Type B pancreatic cell (in vitro differentiated cells): Measurements from ENCODE around the gene USP34. TPM values are rescaled to one million over a fixed set of nuclear protein-coding genes. Genes with fewer than 3 reads are reported as not detected.

Experiments used
- DNase-seq: peaks from one replicate; pipeline ENCODE4 v3.0.0; 2021; ENCODE audit warnings: mixed read lengths; ENCODE audit not compliant: unreplicated experiment; ENCODE audit errors: extremely low spot score
- H3K27ac Mint-ChIP-seq: 2 replicates; pipeline ENCODE4 v1.8.0; 2021; ENCODE audit warnings: mild to moderate bottlenecking, mixed read lengths
- H3K27me3 Mint-ChIP-seq: 2 replicates; pipeline ENCODE4 v1.8.0; 2021; ENCODE audit warnings: mixed read lengths
- H3K36me3 Mint-ChIP-seq: 2 replicates; pipeline ENCODE4 v1.8.0; 2021; ENCODE audit warnings: mixed read lengths
- H3K4me1 Mint-ChIP-seq: one replicate; pipeline ENCODE4 v1.8.0; 2021; ENCODE audit warnings: mixed read lengths; ENCODE audit not compliant: unreplicated experiment
- H3K4me3 Mint-ChIP-seq: 2 replicates; pipeline ENCODE4 v1.8.0; 2021; ENCODE audit warnings: mild to moderate bottlenecking, mixed read lengths
- H3K9me3 Mint-ChIP-seq: 2 replicates; pipeline ENCODE4 v1.8.0; 2021; ENCODE audit warnings: mixed read lengths
- CTCF ChIP-seq: fragments of 200-600 bp; sonication (generic); conservative IDR thresholded peaks from 2 replicates; pipeline ENCODE4 v1.5.0; 2021; ENCODE audit warnings: antibody characterized with exemption, mild to moderate bottlenecking
- total RNA-seq: library from RNA; stranded (reverse); gene quantifications from 2 replicates; pipeline ENCODE4 v1.2.1, GENCODE V29; 2021; ENCODE audit warnings: low replicate concordance

USP34 gene
- total RNA-seq, 1 donor from 2014 or later: 94.7 TPM

- Mint-ChIP-seq H3K4me3 (no peak overlapping the region), H3K27me3 (no peaks in the 10 kb centered on the region), H3K9me3 (no peaks in the 10 kb centered on the region), H3K27ac (no peak overlapping the region), H3K4me1 (no peaks in the 10 kb centered on the region), H3K36me3 (peaks cover 39% of the 10 kb centered on the region)
- DNase-seq: no peak
- TF ChIP-seq CTCF: no peak
Observed at GRCh38 chr2:61221819-61222218, 249.1 kb downstream of the USP34 start.

GRCh38 chr2:61220768-61221167 lies 250.1 kb downstream of the USP34 start:
- H3K27ac Mint-ChIP-seq: no peak overlapping the region
- no peaks in the 10 kb centered on the region for H3K9me3 Mint-ChIP-seq
- H3K4me3 Mint-ChIP-seq: no peak overlapping the region

GRCh38 chr2:61218817-61219170 lies 252.1 kb downstream of the USP34 start:
- Mint-ChIP-seq H3K4me3 (no peak overlapping the region), H3K9me3 (no peaks in the 10 kb centered on the region), H3K27me3 (no peaks in the 10 kb centered on the region), H3K27ac (peak overlapping the region; percentile 96), H3K36me3 (peaks cover 30% of the 10 kb centered on the region), H3K4me1 (no peaks in the 10 kb centered on the region)
- TF ChIP-seq CTCF: no peak
- no peak for DNase-seq

More at GRCh38 chr2:61220768-61221167, 250.1 kb downstream of the USP34 start:
- TF ChIP-seq CTCF: no peak
- Mint-ChIP-seq H3K36me3 (peaks cover 37% of the 10 kb centered on the region), H3K27me3 (no peaks in the 10 kb centered on the region), H3K4me1 (no peaks in the 10 kb centered on the region)
- DNase-seq: no peak

- H3K9me3 Mint-ChIP-seq: no peaks in the 10 kb centered on the region
- peak overlapping the region; percentile 96 for H3K27ac Mint-ChIP-seq
- H3K27me3 Mint-ChIP-seq: no peaks in the 10 kb centered on the region
- TF ChIP-seq CTCF: no peak
- no peak overlapping the region for H3K4me3 Mint-ChIP-seq
- no peak for DNase-seq
- peaks cover 27% of the 10 kb centered on the region for H3K36me3 Mint-ChIP-seq
- no peaks in the 10 kb centered on the region for H3K4me1 Mint-ChIP-seq
Observed at GRCh38 chr2:61218076-61218816, 252.6 kb downstream of the USP34 start.

- DNase-seq: no peak
- Mint-ChIP-seq H3K27ac (no peak overlapping the region), H3K36me3 (peaks cover 17% of the 10 kb centered on the region), H3K4me3 (no peak overlapping the region), H3K4me1 (no peaks in the 10 kb centered on the region), H3K9me3 (no peaks in the 10 kb centered on the region), H3K27me3 (no peaks in the 10 kb centered on the region)
- TF ChIP-seq CTCF: no peak
Observed at GRCh38 chr2:61214171-61214570, 256.7 kb downstream of the USP34 start.
